Cardiac muscle cell (in vitro differentiated cells and primary cell): ENCODE results near the gene PAX5. TPM values are rescaled to one million over a fixed set of nuclear protein-coding genes. Genes with fewer than 3 reads are reported as not detected.

Experiments
- DNase-seq, 2 donors: peaks; one replicate each; pipeline versions ENCODE4 v3.0.0 to v3.0.0-alpha.2; 2010 to 2017; ENCODE audit warnings: low read depth in 1 of 2, low spot score in 1 of 2
- H3K27ac ChIP-seq: fragments of 200-600 bp; sonication (generic); 2 replicates; pipeline ENCODE4 v1.5.1; 2016
- H3K27me3 ChIP-seq: fragments of 200-600 bp; sonication (generic); 2 replicates; pipeline ENCODE4 v1.6.0; 2016; ENCODE audit warnings: control low read depth
- H3K36me3 ChIP-seq: fragments of 200-600 bp; sonication (generic); 2 replicates; pipeline ENCODE4 v1.5.1; 2016; ENCODE audit warnings: control low read depth
- H3K4me1 ChIP-seq: fragments of 200-600 bp; sonication (generic); 2 replicates; pipeline ENCODE4 v1.8.1; 2017; ENCODE audit warnings: low read depth, mild to moderate bottlenecking, mixed run types
- H3K4me3 ChIP-seq: fragments of 200-600 bp; sonication (generic); 2 replicates; pipeline ENCODE4 v1.5.1; 2016; ENCODE audit warnings: mild to moderate bottlenecking
- H3K9me3 ChIP-seq: fragments of 200-600 bp; sonication (generic); 2 replicates; pipeline ENCODE4 v1.5.1; 2017; ENCODE audit warnings: low read depth, mild to moderate bottlenecking, control low read depth
- CTCF ChIP-seq: IDR thresholded peaks from 2 replicates; pipeline ENCODE4 v1.5.1; 2012; ENCODE audit warnings: low read depth, mild to moderate bottlenecking, low read length
- polyA plus RNA-seq: library from polyadenylated mRNA; unstranded; fragments of >200 nt; fragmentation: Nextera tagmentation; extraction: Ambion mirVana; gene quantifications from 2 replicates; pipeline ENCODE4 v1.2.1, GENCODE V29; 2016
- total RNA-seq: library from RNA; depleted of rRNA; stranded (reverse); fragments of >200 nt; gene quantifications from 2 replicates; pipeline ENCODE4 v1.2.3, GENCODE V29; 2016

PAX5 gene
- total and polyA plus RNA-seq, 2 experiments from 2014 or later, result not detected

- Histone ChIP-seq H3K9me3 (no peaks in the 10 kb centered on the region), H3K4me3 (no peak overlapping the region), H3K4me1 (no peaks in the 10 kb centered on the region), H3K27me3 (peaks cover 23% of the 10 kb centered on the region), H3K36me3 (no peaks in the 10 kb centered on the region), H3K27ac (no peak overlapping the region)
- DNase-seq, result no peak
- no peak for TF ChIP-seq CTCF
Observed at GRCh38 chr9:36935768-36936497, 98.1 kb downstream of the PAX5 start.

DNA sequence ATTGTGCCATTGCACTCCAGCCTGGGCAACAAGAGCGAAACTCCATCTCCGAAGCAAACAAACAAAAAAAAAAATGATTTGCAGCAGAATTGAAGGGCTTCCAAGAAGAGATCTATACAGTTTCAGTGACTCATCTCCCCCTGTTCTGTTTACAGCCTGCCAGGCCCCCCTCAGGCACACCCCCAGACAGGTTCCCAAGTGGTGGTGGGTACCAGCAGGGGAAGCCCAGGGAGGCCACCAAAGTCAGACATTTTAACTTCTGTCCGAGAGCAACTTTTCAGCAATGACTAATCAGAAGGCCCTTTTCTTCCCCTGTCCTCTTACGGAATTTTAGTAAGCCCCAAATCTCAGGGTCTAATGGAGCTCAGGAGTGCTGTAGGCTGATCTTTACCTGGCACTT lies 98.7 kb downstream of the PAX5 start:
- Histone ChIP-seq H3K9me3 (no peaks in the 10 kb centered on the region), H3K27ac (no peak overlapping the region), H3K4me3 (no peak overlapping the region), H3K4me1 (no peaks in the 10 kb centered on the region), H3K27me3 (peaks cover 23% of the 10 kb centered on the region), H3K36me3 (no peaks in the 10 kb centered on the region)
- DNase-seq, result no peak
- TF ChIP-seq CTCF, result no peak

- Histone ChIP-seq H3K27me3 (peaks cover 26% of the 10 kb centered on the region), H3K27ac (no peak overlapping the region), H3K9me3 (no peaks in the 10 kb centered on the region), H3K4me1 (no peaks in the 10 kb centered on the region), H3K36me3 (no peaks in the 10 kb centered on the region), H3K4me3 (no peak overlapping the region)
- TF ChIP-seq CTCF, result no peak
- DNase-seq, result no peak
Observed at GRCh38 chr9:36934478-36935065, 99.5 kb downstream of the PAX5 start.

- Histone ChIP-seq H3K27me3 (peaks cover 24% of the 10 kb centered on the region), H3K4me3 (no peak overlapping the region), H3K36me3 (no peaks in the 10 kb centered on the region), H3K9me3 (no peaks in the 10 kb centered on the region), H3K4me1 (no peaks in the 10 kb centered on the region), H3K27ac (no peak overlapping the region)
- no peak for DNase-seq
- no peak for TF ChIP-seq CTCF
Observed at GRCh38 chr9:36933676-36934215, 100.3 kb downstream of the PAX5 start.

DNA sequence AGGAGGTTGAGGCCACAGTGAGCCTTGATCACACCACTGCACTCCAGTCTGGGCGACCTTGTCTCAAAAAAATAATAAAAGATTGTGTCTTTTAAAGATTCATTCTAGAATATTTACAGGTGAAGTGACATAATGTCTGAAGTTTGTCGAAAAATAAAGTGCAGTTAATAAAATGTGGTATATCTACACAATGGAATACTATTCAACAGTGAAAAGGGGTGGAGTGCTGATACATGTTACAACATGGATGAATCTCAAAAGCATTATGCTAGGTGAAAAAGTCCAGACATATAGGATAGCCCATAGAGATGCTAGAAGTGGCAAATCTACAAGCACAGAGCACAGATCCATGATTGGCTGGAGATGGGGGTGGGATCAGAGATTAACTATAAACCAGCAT lies 101.9 kb downstream of the PAX5 start:
- H3K4me3 ChIP-seq, result no peak overlapping the region
- peaks cover 8% of the 10 kb centered on the region for H3K27me3 ChIP-seq
- no peaks in the 10 kb centered on the region for H3K36me3 ChIP-seq
- H3K27ac ChIP-seq, result no peak overlapping the region
- no peaks in the 10 kb centered on the region for H3K4me1 ChIP-seq
- DNase-seq, result no peak
- no peak for TF ChIP-seq CTCF
- H3K9me3 ChIP-seq, result no peaks in the 10 kb centered on the region
